ENCODE results near the gene PKD2. TPM values are rescaled to one million over a fixed set of nuclear protein-coding genes. Genes with fewer than 3 reads are reported as not detected.

The PKD2 gene
- total RNA-seq, 1 donor from 2014 or later: 33.1 TPM

GRCh38 chr4:88045021-88045420 lies 37.6 kb downstream of the PKD2 start:
- no peak for DNase-seq (ENCODE audit: extremely low spot score in 2 of 2)
- intact Hi-C loops (cut with DNase I): no loop called here
- no peaks in the 10 kb centered on the region for H3K9me3 ChIP-seq
- TF ChIP-seq, protein P1, sequence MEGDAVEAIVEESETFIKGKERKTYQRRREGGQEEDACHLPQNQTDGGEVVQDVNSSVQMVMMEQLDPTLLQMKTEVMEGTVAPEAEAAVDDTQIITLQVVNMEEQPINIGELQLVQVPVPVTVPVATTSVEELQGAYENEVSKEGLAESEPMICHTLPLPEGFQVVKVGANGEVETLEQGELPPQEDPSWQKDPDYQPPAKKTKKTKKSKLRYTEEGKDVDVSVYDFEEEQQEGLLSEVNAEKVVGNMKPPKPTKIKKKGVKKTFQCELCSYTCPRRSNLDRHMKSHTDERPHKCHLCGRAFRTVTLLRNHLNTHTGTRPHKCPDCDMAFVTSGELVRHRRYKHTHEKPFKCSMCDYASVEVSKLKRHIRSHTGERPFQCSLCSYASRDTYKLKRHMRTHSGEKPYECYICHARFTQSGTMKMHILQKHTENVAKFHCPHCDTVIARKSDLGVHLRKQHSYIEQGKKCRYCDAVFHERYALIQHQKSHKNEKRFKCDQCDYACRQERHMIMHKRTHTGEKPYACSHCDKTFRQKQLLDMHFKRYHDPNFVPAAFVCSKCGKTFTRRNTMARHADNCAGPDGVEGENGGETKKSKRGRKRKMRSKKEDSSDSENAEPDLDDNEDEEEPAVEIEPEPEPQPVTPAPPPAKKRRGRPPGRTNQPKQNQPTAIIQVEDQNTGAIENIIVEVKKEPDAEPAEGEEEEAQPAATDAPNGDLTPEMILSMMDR (IDR thresholded peaks at IDR 0.05): no peak
- TF ChIP-seq POLR2A (IDR thresholded peaks at IDR 0.05) (no peak), POLR2AphosphoS5 (IDR thresholded peaks at IDR 0.05; ENCODE audit: insufficient read depth in 1 of 2, low read depth in 1 of 2) (no peak)
- no peak overlapping the region for H3K4me3 ChIP-seq
- H3K4me1 ChIP-seq: peaks cover 23% of the 10 kb centered on the region
- no peak overlapping the region for H3K27ac ChIP-seq
- no peaks in the 10 kb centered on the region for H3K27me3 ChIP-seq
- H3K36me3 ChIP-seq: peaks cover 0 to 47% of the 10 kb centered on the region in 2 donors

GRCh38 chr4:88054229-88054628 lies 46.8 kb downstream of the PKD2 start:
- intact Hi-C loops (cut with DNase I): loop anchor here (10.0 kb wide), 1 partner anchor 141 kb away; no protein-coding TSS in a partner anchor
- no peak for DNase-seq (ENCODE audit: extremely low spot score in 2 of 2)

DNA sequence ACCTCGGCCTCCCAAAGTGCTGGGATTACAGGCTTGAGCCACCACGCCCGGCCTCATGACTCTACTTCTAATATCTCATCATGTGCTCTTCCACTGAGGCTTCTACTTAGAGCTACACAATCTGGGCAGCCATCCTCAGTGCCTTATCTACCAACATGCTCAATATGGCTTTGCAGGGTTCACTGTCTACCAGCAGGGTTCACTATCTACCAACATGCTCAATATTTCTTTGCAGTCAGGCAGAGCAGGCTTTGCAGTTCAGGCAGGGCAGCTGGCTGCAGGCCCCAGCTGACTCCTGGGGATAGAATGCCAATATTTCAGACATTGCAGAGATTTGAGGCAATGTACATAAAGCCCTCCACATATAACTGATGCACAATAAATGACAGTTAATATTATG lies 47.5 kb downstream of the PKD2 start:
- H3K9me3 ChIP-seq: no peaks in the 10 kb centered on the region
- H3K36me3 ChIP-seq: peaks cover 0 to 41% of the 10 kb centered on the region in 2 donors
- intact Hi-C loops (cut with DNase I): loop anchor here (10.0 kb wide), 1 partner anchor 140 kb away; no protein-coding TSS in a partner anchor
- no peaks in the 10 kb centered on the region for H3K4me1 ChIP-seq
- H3K4me3 ChIP-seq: no peak overlapping the region
- H3K27me3 ChIP-seq: no peaks in the 10 kb centered on the region
- no peak for DNase-seq (ENCODE audit: extremely low spot score in 2 of 2)
- TF ChIP-seq POLR2AphosphoS5 (IDR thresholded peaks at IDR 0.05; ENCODE audit: insufficient read depth in 1 of 2, low read depth in 1 of 2) (no peak), POLR2A (IDR thresholded peaks at IDR 0.05) (no peak)
- TF ChIP-seq, protein P1 (IDR thresholded peaks at IDR 0.05): no peak
- H3K27ac ChIP-seq: no peak overlapping the region

More at GRCh38 chr4:88054229-88054628, 46.8 kb downstream of the PKD2 start:
- Histone ChIP-seq H3K9me3 (no peaks in the 10 kb centered on the region), H3K4me1 (no peaks in the 10 kb centered on the region), H3K36me3 (peaks cover 0 to 41% of the 10 kb centered on the region in 2 donors), H3K27ac (no peak overlapping the region), H3K27me3 (no peaks in the 10 kb centered on the region), H3K4me3 (no peak overlapping the region)
- TF ChIP-seq, protein P1 (IDR thresholded peaks at IDR 0.05): no peak
- TF ChIP-seq POLR2AphosphoS5 (IDR thresholded peaks at IDR 0.05; ENCODE audit: insufficient read depth in 1 of 2, low read depth in 1 of 2): no peak
- TF ChIP-seq POLR2A (IDR thresholded peaks at IDR 0.05): no peak

DNA sequence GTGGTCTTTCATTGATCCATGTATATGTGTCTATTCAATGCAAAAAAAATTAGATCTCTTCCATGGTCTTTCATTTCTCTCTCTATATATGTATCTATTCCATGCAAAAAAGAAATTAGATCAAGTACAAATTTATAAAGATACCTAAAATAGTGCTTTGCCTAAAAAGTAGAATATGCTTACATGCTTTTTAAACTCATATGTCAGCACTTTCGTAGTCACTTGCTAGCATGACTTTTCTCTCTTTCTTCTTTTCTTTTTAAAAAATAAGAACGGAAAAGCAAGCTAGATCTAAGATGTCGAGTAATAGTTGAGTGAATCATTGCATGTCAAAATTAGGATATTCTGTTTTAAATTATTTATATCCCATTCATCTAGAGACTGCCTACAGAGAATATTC lies 50.9 kb downstream of the PKD2 start:
- Histone ChIP-seq H3K4me3 (no peak overlapping the region), H3K27me3 (no peaks in the 10 kb centered on the region), H3K27ac (no peak overlapping the region), H3K9me3 (no peaks in the 10 kb centered on the region), H3K4me1 (no peaks in the 10 kb centered on the region), H3K36me3 (peaks cover 0 to 33% of the 10 kb centered on the region in 2 donors)
- TF ChIP-seq, protein P1 (IDR thresholded peaks at IDR 0.05): no peak
- TF ChIP-seq POLR2AphosphoS5 (IDR thresholded peaks at IDR 0.05; ENCODE audit: insufficient read depth in 1 of 2, low read depth in 1 of 2) (no peak), POLR2A (IDR thresholded peaks at IDR 0.05) (no peak)
- intact Hi-C loops (cut with DNase I): loop anchor here (10.0 kb wide), 1 partner anchor 137 kb away; no protein-coding TSS in a partner anchor
- DNase-seq (ENCODE audit: extremely low spot score in 2 of 2): no peak

- TF ChIP-seq, protein P1 (IDR thresholded peaks at IDR 0.05): no peak
- TF ChIP-seq POLR2A (IDR thresholded peaks at IDR 0.05) (no peak), POLR2AphosphoS5 (IDR thresholded peaks at IDR 0.05; ENCODE audit: insufficient read depth in 1 of 2, low read depth in 1 of 2) (no peak)
- H3K9me3 ChIP-seq: no peaks in the 10 kb centered on the region
- H3K4me1 ChIP-seq: no peaks in the 10 kb centered on the region
- H3K27me3 ChIP-seq: no peaks in the 10 kb centered on the region
- intact Hi-C loops (cut with DNase I): loop anchor here (10.0 kb wide), 1 partner anchor 135 kb away; no protein-coding TSS in a partner anchor
- no peak for DNase-seq (ENCODE audit: extremely low spot score in 2 of 2)
- peaks cover 0 to 34% of the 10 kb centered on the region in 2 donors for H3K36me3 ChIP-seq
- H3K27ac ChIP-seq: no peak overlapping the region
- H3K4me3 ChIP-seq: no peak overlapping the region
These were observed 52.3 kb downstream of the PKD2 start for GRCh38 chr4:88059766-88060165.

All from vagina (tissue), 2 donors.